ENCODE measurements around the gene SERPINA1. TPM values are rescaled to one million over a fixed set of nuclear protein-coding genes. Genes with fewer than 3 reads are reported as not detected.

SERPINA1 gene
- total and polyA plus RNA-seq, 2 of the 13 experiments (the other 11 are each of a cell fraction or from before 2014, with no cell fraction given): 3,266 to 11,015 TPM

DNA sequence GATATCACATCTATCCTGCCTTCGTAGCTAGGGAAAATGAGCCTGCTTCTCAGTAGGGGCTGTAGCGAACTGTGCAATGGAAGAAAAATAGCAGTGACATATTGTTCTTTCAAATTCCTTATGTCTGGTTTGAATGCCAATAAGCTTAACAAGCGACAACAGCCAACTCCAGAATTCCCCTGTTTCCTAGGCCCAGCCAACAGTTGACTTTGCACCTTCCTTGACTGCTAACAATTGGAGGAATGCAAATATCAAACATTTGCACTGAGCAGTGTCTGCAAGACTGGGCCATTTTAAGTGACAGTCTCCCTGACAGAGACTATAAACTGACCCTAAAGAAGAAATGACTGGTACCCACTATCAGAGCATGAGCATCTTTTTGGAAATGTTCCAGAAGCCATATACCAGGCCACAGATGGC, 12.0 kb upstream of the SERPINA1 start (continued):
- no peak for TF ChIP-seq GATA4 (IDR thresholded peaks at IDR 0.05; ENCODE audit: borderline replicate concordance, low read depth)
- TF ChIP-seq, protein P1, sequence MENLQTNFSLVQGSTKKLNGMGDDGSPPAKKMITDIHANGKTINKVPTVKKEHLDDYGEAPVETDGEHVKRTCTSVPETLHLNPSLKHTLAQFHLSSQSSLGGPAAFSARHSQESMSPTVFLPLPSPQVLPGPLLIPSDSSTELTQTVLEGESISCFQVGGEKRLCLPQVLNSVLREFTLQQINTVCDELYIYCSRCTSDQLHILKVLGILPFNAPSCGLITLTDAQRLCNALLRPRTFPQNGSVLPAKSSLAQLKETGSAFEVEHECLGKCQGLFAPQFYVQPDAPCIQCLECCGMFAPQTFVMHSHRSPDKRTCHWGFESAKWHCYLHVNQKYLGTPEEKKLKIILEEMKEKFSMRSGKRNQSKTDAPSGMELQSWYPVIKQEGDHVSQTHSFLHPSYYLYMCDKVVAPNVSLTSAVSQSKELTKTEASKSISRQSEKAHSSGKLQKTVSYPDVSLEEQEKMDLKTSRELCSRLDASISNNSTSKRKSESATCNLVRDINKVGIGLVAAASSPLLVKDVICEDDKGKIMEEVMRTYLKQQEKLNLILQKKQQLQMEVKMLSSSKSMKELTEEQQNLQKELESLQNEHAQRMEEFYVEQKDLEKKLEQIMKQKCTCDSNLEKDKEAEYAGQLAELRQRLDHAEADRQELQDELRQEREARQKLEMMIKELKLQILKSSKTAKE (CRISPR knock-in tag; IDR thresholded peaks at IDR 0.05; ENCODE audit: borderline replicate concordance): no peak
- TF ChIP-seq ZNF674 (CRISPR knock-in tag; IDR thresholded peaks at IDR 0.05; ENCODE audit: low read depth): no peak
- peak; percentile 64; the same call in 1 of the 2 replicates for TF ChIP-seq KAT7 (CRISPR knock-in tag; IDR thresholded peaks at IDR 0.05; ENCODE audit: borderline replicate concordance)
- TF ChIP-seq SP140L (CRISPR knock-in tag; IDR thresholded peaks at IDR 0.05; ENCODE audit: borderline replicate concordance): no peak
- TF ChIP-seq ZC3H4 (CRISPR knock-in tag; IDR thresholded peaks at IDR 0.05; ENCODE audit: borderline replicate concordance): no peak
- TF ChIP-seq KAT2B (IDR thresholded peaks at IDR 0.05; ENCODE audit: borderline replicate concordance, low read depth, low read length): no peak
- TF ChIP-seq, protein P2, sequence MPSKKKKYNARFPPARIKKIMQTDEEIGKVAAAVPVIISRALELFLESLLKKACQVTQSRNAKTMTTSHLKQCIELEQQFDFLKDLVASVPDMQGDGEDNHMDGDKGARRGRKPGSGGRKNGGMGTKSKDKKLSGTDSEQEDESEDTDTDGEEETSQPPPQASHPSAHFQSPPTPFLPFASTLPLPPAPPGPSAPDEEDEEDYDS (CRISPR knock-in tag; IDR thresholded peaks at IDR 0.05): no peak; the same call in 1 of the 2 replicates
- no peak for TF ChIP-seq KDM1A (CRISPR knock-in tag; IDR thresholded peaks at IDR 0.05)
- TF ChIP-seq, protein P3, sequence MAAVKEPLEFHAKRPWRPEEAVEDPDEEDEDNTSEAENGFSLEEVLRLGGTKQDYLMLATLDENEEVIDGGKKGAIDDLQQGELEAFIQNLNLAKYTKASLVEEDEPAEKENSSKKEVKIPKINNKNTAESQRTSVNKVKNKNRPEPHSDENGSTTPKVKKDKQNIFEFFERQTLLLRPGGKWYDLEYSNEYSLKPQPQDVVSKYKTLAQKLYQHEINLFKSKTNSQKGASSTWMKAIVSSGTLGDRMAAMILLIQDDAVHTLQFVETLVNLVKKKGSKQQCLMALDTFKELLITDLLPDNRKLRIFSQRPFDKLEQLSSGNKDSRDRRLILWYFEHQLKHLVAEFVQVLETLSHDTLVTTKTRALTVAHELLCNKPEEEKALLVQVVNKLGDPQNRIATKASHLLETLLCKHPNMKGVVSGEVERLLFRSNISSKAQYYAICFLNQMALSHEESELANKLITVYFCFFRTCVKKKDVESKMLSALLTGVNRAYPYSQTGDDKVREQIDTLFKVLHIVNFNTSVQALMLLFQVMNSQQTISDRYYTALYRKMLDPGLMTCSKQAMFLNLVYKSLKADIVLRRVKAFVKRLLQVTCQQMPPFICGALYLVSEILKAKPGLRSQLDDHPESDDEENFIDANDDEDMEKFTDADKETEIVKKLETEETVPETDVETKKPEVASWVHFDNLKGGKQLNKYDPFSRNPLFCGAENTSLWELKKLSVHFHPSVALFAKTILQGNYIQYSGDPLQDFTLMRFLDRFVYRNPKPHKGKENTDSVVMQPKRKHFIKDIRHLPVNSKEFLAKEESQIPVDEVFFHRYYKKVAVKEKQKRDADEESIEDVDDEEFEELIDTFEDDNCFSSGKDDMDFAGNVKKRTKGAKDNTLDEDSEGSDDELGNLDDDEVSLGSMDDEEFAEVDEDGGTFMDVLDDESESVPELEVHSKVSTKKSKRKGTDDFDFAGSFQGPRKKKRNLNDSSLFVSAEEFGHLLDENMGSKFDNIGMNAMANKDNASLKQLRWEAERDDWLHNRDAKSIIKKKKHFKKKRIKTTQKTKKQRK (IDR thresholded peaks at IDR 0.05; ENCODE audit: low read length): no peak
- TF ChIP-seq KLF9 (CRISPR knock-in tag; IDR thresholded peaks at IDR 0.05; ENCODE audit: low read depth): no peak
- no peak for TF ChIP-seq ZBTB4 (CRISPR knock-in tag; IDR thresholded peaks at IDR 0.05; ENCODE audit: borderline replicate concordance)
- TF ChIP-seq SALL1 (CRISPR knock-in tag; IDR thresholded peaks at IDR 0.05): peak; percentile 59; the same call in 1 of the 2 replicates
- no peak for TF ChIP-seq SMAD3 (CRISPR knock-in tag; IDR thresholded peaks at IDR 0.05)
- TF ChIP-seq TBL1XR1 (IDR thresholded peaks at IDR 0.05; ENCODE audit: borderline replicate concordance, low read length, partially characterized antibody): no peak
- TF ChIP-seq ZNF44 (CRISPR knock-in tag; IDR thresholded peaks at IDR 0.05): no peak
- TF ChIP-seq MAFK (conservative IDR thresholded peaks at IDR 0.05 in 1 of 2, IDR thresholded peaks at IDR 0.05 in 1 of 2; ENCODE audit: low read length in 2 of 2): no peak
- TF ChIP-seq RFX1 (IDR thresholded peaks at IDR 0.05): no peak
- no peak for TF ChIP-seq KLF15 (CRISPR knock-in tag; IDR thresholded peaks at IDR 0.05; ENCODE audit: borderline replicate concordance)
- TF ChIP-seq PPARG (CRISPR knock-in tag; conservative IDR thresholded peaks at IDR 0.05): no peak
- TF ChIP-seq SIX4 (CRISPR knock-in tag; IDR thresholded peaks at IDR 0.05): no peak
- no peak for TF ChIP-seq ZSCAN31 (CRISPR knock-in tag; IDR thresholded peaks at IDR 0.05; ENCODE audit: low read depth)
